Stomach (tissue), 9 donors: ENCODE results near the gene HEXIM1. TPM values are rescaled to one million over a fixed set of nuclear protein-coding genes. Genes with fewer than 3 reads are reported as not detected.

Experiments
- DNase-seq, 2 donors: peaks; one replicate each; pipeline versions ENCODE4 v3.0.0 to v3.0.0-alpha.2; 2013 to 2019
- H3K27ac ChIP-seq, 5 donors: fragments of 200-600 bp in 4 of 5; sonication (generic) in 4 of 5; one replicate each; pipeline ENCODE4 v1.5.1; 2013 to 2019; ENCODE audit warnings: mild to moderate bottlenecking in 1 of 5, moderate library complexity in 1 of 5
- H3K27me3 ChIP-seq, 3 donors: fragments of 200-600 bp; sonication (generic); one replicate each; pipeline ENCODE4 v1.5.1; 2017 to 2019; ENCODE audit warnings: mixed run types in 1 of 3
- H3K36me3 ChIP-seq, 4 donors: fragments of 200-600 bp; sonication (generic); 1 replicate in 3 of 4; 2 replicates in 1 of 4; pipeline ENCODE4 v1.5.1; 2016 to 2019
- H3K4me1 ChIP-seq, 4 donors: fragments of 200-600 bp; sonication (generic); one replicate each; pipeline ENCODE4 v1.5.1; 2016 to 2019
- H3K4me3 ChIP-seq, 4 donors: fragments of 200-600 bp; sonication (generic) in 3 of 4; one replicate each; pipeline ENCODE4 v1.5.1; 2016 to 2019; ENCODE audit warnings: mild to moderate bottlenecking in 1 of 4
- H3K9me3 ChIP-seq, 4 donors: fragments of 200-600 bp; sonication (generic); one replicate each; pipeline ENCODE4 v1.5.1; 2016 to 2019
- EP300 ChIP-seq: sonication (generic); formaldehyde crosslinking; IDR thresholded peaks from one replicate; pipeline ENCODE4 v1.6.1; 2017; ENCODE audit warnings: antibody characterized with exemption
- POLR2A ChIP-seq, 4 donors: fragments of 450-650 bp; IDR thresholded peaks; one replicate each; pipeline ENCODE4 v1.6.1; 2016; ENCODE audit warnings: antibody characterized with exemption in 4 of 4, control low read depth in 2 of 4, mild to moderate bottlenecking in 1 of 4, moderate library complexity in 1 of 4
- POLR2AphosphoS5 ChIP-seq, 3 donors: sonication (generic); formaldehyde crosslinking; IDR thresholded peaks; one replicate each; pipeline ENCODE4 v1.6.1; 2016; ENCODE audit warnings: antibody characterized with exemption in 3 of 3
- WGBS, 5 donors: extraction: QIAGEN DNeasy Blood & Tissue Kit in 3 of 5; methylation state at CpG; one replicate each; pipeline versions ENCODE4 v1.1.5 to v1.1.7; 2013 to 2018; 5-methylcytosine and 5-hydroxymethylcytosine counted together
- intact Hi-C: fragments of 100-400 bp; cut with DNase I; formaldehyde crosslinking; loops from one replicate; pipeline ENCODE4 v1.15.1; 2023; ENCODE audit warnings: low total_unique reads
- polyA plus RNA-seq, 3 donors: library from polyadenylated mRNA; stranded (reverse); fragments of 200-250 nt; gene quantifications; one replicate each; pipeline ENCODE4 v1.2.3, GENCODE V29; 2013
- total RNA-seq, 5 donors: library from RNA; depleted of rRNA; stranded (reverse); fragments of >200 nt; gene quantifications; one replicate each; pipeline versions ENCODE4 v1.1.0 to v1.2.3, GENCODE V29; 2014 to 2016
- TF ChIP-seq, protein P1 (sequence below), 7 experiments: fragments of 450-650 bp in 4 of 7; fragments of 200-600 bp in 3 of 7; sonication (generic) in 3 of 7; IDR thresholded peaks; one replicate each; pipeline ENCODE4 v1.5.1; 2016 to 2019; ENCODE audit warnings: antibody characterized with exemption in 7 of 7, control low read depth in 2 of 7, mild to moderate bottlenecking in 1 of 7
- donor health status: healthy with polysubstance abuse.
- donor health status: Bipolar disorder and iron deficiency.
- donor health status: healthy.

The HEXIM1 gene
- total and polyA plus RNA-seq, 8 donors, result 6.4 to 23.8 (median 15.7) TPM

DNA sequence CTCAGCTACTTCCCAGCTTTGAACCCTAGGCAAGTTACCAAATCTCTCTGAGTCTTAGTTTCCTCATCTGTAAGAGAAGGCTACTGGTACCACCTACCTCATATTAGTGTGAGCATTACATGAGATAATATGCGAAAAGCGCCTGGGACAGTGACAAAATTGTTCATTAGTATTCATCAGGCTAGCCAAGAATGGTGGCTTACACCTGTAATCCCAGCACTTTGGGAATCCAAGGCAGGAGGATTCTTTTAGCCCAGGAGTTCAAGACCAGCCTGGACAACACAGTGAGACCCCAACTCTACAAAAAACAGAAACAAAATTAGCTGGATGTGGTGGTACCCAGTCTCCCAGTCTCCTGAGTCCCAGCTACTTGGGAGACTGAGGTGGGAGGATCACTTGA, 19.3 kb upstream of the HEXIM1 start:
- Histone ChIP-seq H3K36me3 (no peaks in the 10 kb centered on the region), H3K27me3 (no peaks in the 10 kb centered on the region), H3K9me3 (no peaks in the 10 kb centered on the region), H3K4me1 (peaks cover 52 to 78% (median 69%) of the 10 kb centered on the region in 4 donors), H3K27ac (peak overlapping the region; percentile 83 to 99 (median 96)), H3K4me3 (no peak overlapping the region)
- DNase-seq, result no peak
- intact Hi-C loops, result no loop called here
- TF ChIP-seq EP300 (no peak), POLR2A (IDR thresholded peaks at IDR 0.05) (no peak), POLR2AphosphoS5 (IDR thresholded peaks at IDR 0.05) (no peak)
- TF ChIP-seq, protein P1, sequence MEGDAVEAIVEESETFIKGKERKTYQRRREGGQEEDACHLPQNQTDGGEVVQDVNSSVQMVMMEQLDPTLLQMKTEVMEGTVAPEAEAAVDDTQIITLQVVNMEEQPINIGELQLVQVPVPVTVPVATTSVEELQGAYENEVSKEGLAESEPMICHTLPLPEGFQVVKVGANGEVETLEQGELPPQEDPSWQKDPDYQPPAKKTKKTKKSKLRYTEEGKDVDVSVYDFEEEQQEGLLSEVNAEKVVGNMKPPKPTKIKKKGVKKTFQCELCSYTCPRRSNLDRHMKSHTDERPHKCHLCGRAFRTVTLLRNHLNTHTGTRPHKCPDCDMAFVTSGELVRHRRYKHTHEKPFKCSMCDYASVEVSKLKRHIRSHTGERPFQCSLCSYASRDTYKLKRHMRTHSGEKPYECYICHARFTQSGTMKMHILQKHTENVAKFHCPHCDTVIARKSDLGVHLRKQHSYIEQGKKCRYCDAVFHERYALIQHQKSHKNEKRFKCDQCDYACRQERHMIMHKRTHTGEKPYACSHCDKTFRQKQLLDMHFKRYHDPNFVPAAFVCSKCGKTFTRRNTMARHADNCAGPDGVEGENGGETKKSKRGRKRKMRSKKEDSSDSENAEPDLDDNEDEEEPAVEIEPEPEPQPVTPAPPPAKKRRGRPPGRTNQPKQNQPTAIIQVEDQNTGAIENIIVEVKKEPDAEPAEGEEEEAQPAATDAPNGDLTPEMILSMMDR (IDR thresholded peaks at IDR 0.05), result no peak
- WGBS, 5 donors, result 93 to 99% (median 97%) methylated on average over 2 of the region's 2 CpGs

DNA sequence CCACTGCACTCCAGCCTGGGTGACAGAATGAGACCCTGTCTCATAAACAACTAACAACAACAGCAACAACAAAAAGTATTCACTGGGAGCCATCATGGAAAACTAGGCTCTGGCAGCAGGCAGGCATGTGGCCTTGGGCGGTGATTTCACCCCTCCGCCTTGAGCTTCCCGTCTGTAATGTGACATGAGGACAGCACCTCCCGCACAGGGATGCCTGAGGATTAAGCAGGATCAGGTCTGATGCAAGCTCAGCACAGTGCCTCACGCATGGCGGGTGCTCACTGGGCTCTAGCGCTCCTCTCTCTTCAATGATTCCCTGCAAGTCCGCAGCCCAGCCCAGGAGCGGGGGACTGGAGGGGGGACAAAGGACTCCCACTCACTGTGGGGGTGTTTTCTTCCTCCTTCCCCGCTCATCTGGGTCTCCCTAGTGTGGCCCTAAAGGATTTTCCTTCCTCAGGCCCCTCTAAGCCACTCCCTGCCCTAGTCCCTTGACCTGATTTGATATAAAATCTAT, 18.8 kb upstream of the HEXIM1 start:
- H3K36me3 ChIP-seq, result no peaks in the 10 kb centered on the region
- no peaks in the 10 kb centered on the region for H3K27me3 ChIP-seq
- no peaks in the 10 kb centered on the region for H3K9me3 ChIP-seq
- TF ChIP-seq, protein P1 (IDR thresholded peaks at IDR 0.05), result no peak
- peak; percentile 41 to 77 (median 70) for TF ChIP-seq POLR2AphosphoS5 (IDR thresholded peaks at IDR 0.05)
- peak overlapping the region; percentile 55 to 99 (median 96) for H3K27ac ChIP-seq
- peaks cover 47 to 73% (median 64%) of the 10 kb centered on the region in 4 donors for H3K4me1 ChIP-seq
- intact Hi-C loops, result no loop called here
- 69 to 83% (median 75%) methylated on average over 3 to 10 of the region's 10 CpGs for WGBS, 5 donors
- H3K4me3 ChIP-seq, result no peak overlapping the region
- DNase-seq, result peak in 1 of 2 donors; percentile 60

DNA sequence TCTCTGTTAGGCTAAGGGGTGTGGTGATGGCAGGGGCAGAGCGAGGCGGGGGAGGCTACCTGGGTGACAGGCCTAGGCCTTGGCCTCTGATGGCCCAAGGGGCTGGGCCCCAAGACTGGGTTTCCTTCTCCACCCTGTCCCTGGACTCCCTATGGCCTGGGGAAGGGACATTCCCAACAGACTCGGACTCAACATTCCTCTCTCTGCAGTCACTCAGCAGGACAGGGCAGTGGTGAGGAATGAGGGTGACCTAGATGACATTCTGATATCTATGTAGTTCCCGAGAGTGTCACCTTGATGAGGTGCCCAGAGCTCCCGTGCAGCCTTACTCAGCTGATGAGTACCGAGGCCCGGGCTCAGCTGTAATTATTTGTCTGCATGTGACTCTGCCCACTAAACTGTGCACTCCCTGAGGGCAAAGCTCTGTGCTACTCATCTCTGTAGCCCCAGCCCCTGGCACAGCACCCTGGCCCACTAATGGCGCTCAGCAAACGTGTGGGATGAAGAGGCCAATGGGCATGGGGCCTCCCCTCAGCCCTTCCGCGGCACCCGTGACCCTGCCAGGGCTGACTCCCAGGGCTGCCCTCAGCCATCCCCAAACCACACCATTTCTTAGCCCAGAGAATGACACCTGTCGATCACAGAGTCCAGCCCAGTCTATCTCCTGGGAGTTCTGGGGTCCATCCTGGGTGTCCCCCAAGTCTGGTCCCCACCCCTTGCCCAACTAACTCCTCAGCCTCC, 18.2 kb upstream of the HEXIM1 start:
- no peaks in the 10 kb centered on the region for H3K36me3 ChIP-seq
- peak overlapping the region in 3 of 4 donors; percentile 88 to 94 (median 93) for H3K4me3 ChIP-seq
- DNase-seq, result peak; percentile 62 to 74
- TF ChIP-seq, protein P1 (IDR thresholded peaks at IDR 0.05), result no peak
- TF ChIP-seq POLR2AphosphoS5 (IDR thresholded peaks at IDR 0.05) (peak in 2 of 3 donors; percentile 47 to 54), EP300 (no peak), POLR2A (IDR thresholded peaks at IDR 0.05) (no peak)
- no peaks in the 10 kb centered on the region for H3K27me3 ChIP-seq
- peaks cover 45 to 73% (median 65%) of the 10 kb centered on the region in 4 donors for H3K4me1 ChIP-seq
- 50 to 67% (median 62%) methylated on average over 7 to 13 of the region's 13 CpGs for WGBS, 5 donors
- H3K9me3 ChIP-seq, result no peaks in the 10 kb centered on the region
- peak overlapping the region; percentile 55 to 99 (median 96) for H3K27ac ChIP-seq
- intact Hi-C loops, result no loop called here

DNA sequence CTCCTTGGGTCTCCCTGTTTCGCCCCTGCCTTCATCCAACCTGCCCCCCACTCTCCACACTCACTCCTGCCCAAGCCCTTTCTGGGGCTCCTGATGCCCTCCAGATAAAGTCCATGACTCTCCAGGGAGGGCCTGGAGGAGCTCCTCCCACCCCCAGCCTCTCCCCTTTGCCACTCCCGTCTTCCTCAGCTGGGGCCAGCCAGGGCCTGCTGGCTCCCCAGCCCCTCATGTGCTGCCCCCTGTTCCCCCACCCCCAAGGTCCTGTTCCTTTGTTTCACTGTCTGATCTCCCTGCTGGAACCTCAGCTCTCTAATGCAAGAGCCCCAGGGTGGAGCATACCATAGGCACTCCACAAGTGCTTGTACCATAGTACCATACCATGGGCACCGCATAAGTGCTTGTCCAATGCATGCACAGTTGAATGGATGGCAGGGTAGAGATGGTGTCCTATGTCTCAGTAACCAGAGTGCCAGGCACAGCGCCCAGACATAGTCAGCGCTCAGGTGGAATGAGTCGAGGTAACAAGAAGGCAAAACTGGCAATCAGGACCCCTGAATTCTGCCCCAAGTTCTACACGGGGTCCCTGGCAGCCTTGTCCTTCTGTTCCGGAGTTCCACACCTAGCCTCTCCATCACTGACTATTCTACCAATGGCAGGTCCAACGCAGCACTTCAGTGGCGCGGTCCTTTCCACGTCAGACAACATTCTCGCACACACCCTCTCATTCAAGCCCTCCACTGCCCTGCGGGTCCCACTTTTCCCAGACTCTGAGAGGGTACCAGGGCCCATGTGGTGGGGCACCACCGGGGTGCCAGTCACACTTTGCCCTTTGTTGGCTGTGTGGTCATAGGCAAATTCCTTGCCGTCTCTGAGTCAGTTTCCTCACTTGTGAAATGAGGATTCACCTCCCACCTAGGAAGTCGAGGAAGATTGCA, 17.3 kb upstream of the HEXIM1 start:
- Histone ChIP-seq H3K9me3 (no peaks in the 10 kb centered on the region), H3K27me3 (no peaks in the 10 kb centered on the region), H3K4me3 (peak overlapping the region; percentile 88 to 94 (median 92)), H3K4me1 (peaks cover 49 to 75% (median 69%) of the 10 kb centered on the region in 4 donors), H3K27ac (peak overlapping the region; percentile 83 to 99 (median 98)), H3K36me3 (no peaks in the 10 kb centered on the region)
- TF ChIP-seq, protein P1 (IDR thresholded peaks at IDR 0.05), result no peak
- no peak for TF ChIP-seq POLR2A (IDR thresholded peaks at IDR 0.05)
- no peak for TF ChIP-seq POLR2AphosphoS5 (IDR thresholded peaks at IDR 0.05)
- 75 to 80% (median 78%) methylated on average over 17 of the region's 17 CpGs for WGBS, 5 donors
- DNase-seq, result peak in 1 of 2 donors; percentile 55
- intact Hi-C loops, result no loop called here
